Skin of body (tissue), 2 donors: ENCODE measurements around the gene CD247. TPM values are rescaled to one million over a fixed set of nuclear protein-coding genes. Genes with fewer than 3 reads are reported as not detected.

Experiments used
- DNase-seq: peaks from one replicate; lab custom pipeline; 2025; lab: John Stamatoyannopoulos, UW
- total RNA-seq: library from RNA; depleted of rRNA; stranded (reverse); fragments of >200 nt; gene quantifications from one replicate; pipeline ENCODE4 v1.2.3, GENCODE V29; 2014

CD247 gene
- total RNA-seq, 1 donor from 2014 or later: 1.2 TPM

- DNase-seq: no peak
These were observed 24.0 kb upstream of the CD247 start for GRCh38 chr1:167542109-167543032.

GRCh38 chr1:167541610-167542009 is 23.3 kb upstream of the CD247 start:
- DNase-seq: no peak

GRCh38 chr1:167541003-167541402 is 22.7 kb upstream of the CD247 start:
- DNase-seq: no peak

GRCh38 chr1:167538657-167539056 is 20.3 kb upstream of the CD247 start:
- no peak for DNase-seq

- DNase-seq: peak; percentile 37
These were observed 15.5 kb upstream of the CD247 start for GRCh38 chr1:167533851-167534300.

GRCh38 chr1:167532964-167533824 is 14.9 kb upstream of the CD247 start:
- DNase-seq: no peak

GRCh38 chr1:167532375-167532774 is 14.0 kb upstream of the CD247 start:
- DNase-seq: no peak

GRCh38 chr1:167529829-167530474 is 11.6 kb upstream of the CD247 start:
- peak; percentile 56 for DNase-seq

- no peak for DNase-seq
These were observed 9.9 kb upstream of the CD247 start for GRCh38 chr1:167528057-167528728.

GRCh38 chr1:167526667-167527383 is 8.5 kb upstream of the CD247 start:
- DNase-seq: no peak

GRCh38 chr1:167524651-167525050 is 6.3 kb upstream of the CD247 start:
- no peak for DNase-seq

- no peak for DNase-seq
These were observed 3.9 kb upstream of the CD247 start for GRCh38 chr1:167522246-167522645.

- DNase-seq: no peak
These were observed 2.4 kb upstream of the CD247 start for GRCh38 chr1:167520711-167521206.

- no peak for DNase-seq
These were observed 596 bp downstream of the CD247 start for GRCh38 chr1:167517535-167518330.

- no peak for DNase-seq
These were observed 1.6 kb downstream of the CD247 start for GRCh38 chr1:167516404-167517388.

- no peak for DNase-seq
These were observed 2.4 kb downstream of the CD247 start for GRCh38 chr1:167515893-167516321.

GRCh38 chr1:167515461-167515860 is 2.9 kb downstream of the CD247 start:
- no peak for DNase-seq

GRCh38 chr1:167514288-167514687 is 4.0 kb downstream of the CD247 start:
- DNase-seq: no peak
